Brain microvascular endothelial cell (primary cell): ENCODE measurements around the gene MARK3.
A peak's percentile ranks its signal among the peaks of the same experiment; 100 is the strongest.

ENCODE experiments used
- DNase-seq: peaks from one replicate; pipeline ENCODE4 v3.0.0-alpha.2; 2020
- H3K27ac ChIP-seq: fragments of 250-450 bp; sonication (Bioruptor Pico); 2 replicates; pipeline ENCODE4 v1.5.1; 2020; ENCODE audit warnings: mild to moderate bottlenecking, moderate library complexity
- H3K27me3 ChIP-seq: fragments of 250-450 bp; sonication (Bioruptor Pico); replicated peaks from 2 replicates; pipeline ENCODE4 v1.5.1; 2020; ENCODE audit warnings: mild to moderate bottlenecking
- H3K36me3 ChIP-seq: fragments of 250-450 bp; sonication (Bioruptor Pico); replicated peaks from 2 replicates; pipeline ENCODE4 v1.5.1; 2020; ENCODE audit warnings: mild to moderate bottlenecking
- H3K4me3 ChIP-seq: 2 replicates; pipeline ENCODE4 v1.5.1; 2011; ENCODE audit warnings: low read depth, mild to moderate bottlenecking, control low read depth, low read length, moderate library complexity
- in situ Hi-C: cut with HindIII; loops from 2 replicates; pipeline ENCODE4 v1.10.0; 2017; ENCODE audit warnings: low sequenced_read_pairs, low pct_ligation_motif_present
- TF ChIP-seq, protein P1 (sequence below): IDR thresholded peaks from 2 replicates; pipeline ENCODE4 v1.5.1; 2011; ENCODE audit warnings: low read depth, mild to moderate bottlenecking, moderate library complexity, low read length, control low read depth, inconsistent platforms; ENCODE audit errors: missing control alignments

Gene MARK3

DNA sequence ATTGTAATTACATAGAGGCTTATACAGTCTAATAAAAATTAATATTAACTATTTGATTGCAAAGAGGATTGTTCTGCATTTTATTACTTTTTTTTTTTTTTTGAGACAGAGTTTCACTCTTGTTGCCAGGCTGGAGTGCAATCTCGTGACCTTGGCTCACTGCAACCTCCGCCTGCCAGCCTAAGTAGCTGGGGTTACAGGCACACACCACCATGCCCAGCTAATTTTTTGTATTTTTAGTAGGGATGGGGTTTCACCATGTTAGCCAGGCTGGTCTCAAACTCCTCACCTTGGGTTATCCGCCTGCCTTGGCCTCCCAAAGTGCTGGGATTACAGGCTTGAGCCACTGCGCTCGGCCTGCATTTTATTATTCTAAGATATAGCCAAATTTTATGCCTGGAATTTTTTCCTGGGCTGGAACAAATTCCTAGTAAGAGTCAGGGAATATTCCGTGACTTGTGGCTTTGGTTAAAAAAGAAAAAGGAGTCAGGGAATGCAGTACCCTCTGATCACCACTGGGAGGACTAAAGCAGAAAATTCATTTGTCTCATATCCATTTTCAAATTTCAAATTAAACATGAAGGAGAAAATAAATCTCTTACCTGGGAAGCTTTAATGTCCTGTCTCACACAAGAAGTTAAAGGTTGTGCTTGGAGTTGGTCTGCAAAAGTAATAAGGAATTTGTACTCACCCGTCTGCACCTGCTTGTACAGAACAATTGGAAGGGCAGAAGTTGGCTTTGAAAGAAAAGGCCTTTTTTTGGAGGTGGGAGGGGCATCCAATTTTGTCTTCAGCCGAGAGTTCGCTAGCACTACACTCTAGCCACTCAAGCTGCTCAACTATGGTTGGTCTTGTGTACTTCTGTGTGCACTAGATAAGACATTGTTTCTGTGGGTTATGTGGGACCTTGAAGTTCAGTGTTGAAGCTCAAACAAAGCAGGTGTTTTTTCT, 8.7 kb downstream of the MARK3 start:
- Histone ChIP-seq H3K4me3 (no peak overlapping the region), H3K27me3 (no peaks in the 10 kb centered on the region), H3K36me3 (no peaks in the 10 kb centered on the region), H3K27ac (no peak overlapping the region)
- no peak for DNase-seq
- in situ Hi-C loops, result no loop called here
- TF ChIP-seq, protein P1, sequence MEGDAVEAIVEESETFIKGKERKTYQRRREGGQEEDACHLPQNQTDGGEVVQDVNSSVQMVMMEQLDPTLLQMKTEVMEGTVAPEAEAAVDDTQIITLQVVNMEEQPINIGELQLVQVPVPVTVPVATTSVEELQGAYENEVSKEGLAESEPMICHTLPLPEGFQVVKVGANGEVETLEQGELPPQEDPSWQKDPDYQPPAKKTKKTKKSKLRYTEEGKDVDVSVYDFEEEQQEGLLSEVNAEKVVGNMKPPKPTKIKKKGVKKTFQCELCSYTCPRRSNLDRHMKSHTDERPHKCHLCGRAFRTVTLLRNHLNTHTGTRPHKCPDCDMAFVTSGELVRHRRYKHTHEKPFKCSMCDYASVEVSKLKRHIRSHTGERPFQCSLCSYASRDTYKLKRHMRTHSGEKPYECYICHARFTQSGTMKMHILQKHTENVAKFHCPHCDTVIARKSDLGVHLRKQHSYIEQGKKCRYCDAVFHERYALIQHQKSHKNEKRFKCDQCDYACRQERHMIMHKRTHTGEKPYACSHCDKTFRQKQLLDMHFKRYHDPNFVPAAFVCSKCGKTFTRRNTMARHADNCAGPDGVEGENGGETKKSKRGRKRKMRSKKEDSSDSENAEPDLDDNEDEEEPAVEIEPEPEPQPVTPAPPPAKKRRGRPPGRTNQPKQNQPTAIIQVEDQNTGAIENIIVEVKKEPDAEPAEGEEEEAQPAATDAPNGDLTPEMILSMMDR, result peak; percentile 70

DNA sequence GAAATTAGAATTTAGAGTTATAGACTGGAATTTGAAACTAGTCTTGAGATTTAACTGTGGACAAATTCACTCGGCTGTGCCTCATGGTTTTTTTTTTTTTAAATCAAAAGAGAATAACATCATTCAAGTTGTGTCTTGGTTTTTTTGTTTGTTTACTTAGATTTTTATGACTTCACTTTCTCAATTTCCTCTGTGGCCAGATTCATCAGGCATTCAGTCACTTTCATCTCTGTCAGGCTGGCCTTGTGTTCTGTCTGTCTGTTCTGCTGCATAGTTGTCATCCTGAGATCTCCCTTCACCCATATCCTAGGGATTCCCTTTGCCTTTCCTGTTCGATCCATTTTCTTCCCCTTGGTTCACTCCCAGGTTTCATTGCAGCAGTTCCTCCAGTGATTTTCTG, 10.0 kb downstream of the MARK3 start:
- in situ Hi-C loops, result no loop called here
- Histone ChIP-seq H3K27me3 (no peaks in the 10 kb centered on the region), H3K27ac (peak overlapping the region; percentile 10), H3K36me3 (no peaks in the 10 kb centered on the region), H3K4me3 (no peak overlapping the region)
- DNase-seq, result peak; percentile 28
- TF ChIP-seq, protein P1, result no peak

DNA sequence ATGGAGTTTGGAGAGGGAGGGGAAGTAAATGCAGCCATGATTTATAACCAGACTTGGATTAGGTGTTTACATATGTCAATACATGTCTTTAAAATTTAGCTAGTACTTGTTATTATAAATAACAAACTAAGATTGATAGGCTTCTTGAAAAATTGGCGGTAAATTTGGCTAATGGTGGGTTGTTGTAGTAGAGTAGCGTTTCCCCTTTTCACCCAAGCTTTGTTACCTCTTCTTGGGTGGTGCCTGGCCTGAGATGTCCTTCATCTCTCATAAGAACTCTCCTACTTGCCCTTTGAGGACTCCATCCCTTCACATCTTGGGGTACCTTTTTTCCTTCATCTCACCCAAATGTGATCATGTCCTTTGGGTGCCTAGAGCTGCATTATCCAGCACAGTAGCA, 11.2 kb downstream of the MARK3 start:
- TF ChIP-seq, protein P1, result no peak

DNA sequence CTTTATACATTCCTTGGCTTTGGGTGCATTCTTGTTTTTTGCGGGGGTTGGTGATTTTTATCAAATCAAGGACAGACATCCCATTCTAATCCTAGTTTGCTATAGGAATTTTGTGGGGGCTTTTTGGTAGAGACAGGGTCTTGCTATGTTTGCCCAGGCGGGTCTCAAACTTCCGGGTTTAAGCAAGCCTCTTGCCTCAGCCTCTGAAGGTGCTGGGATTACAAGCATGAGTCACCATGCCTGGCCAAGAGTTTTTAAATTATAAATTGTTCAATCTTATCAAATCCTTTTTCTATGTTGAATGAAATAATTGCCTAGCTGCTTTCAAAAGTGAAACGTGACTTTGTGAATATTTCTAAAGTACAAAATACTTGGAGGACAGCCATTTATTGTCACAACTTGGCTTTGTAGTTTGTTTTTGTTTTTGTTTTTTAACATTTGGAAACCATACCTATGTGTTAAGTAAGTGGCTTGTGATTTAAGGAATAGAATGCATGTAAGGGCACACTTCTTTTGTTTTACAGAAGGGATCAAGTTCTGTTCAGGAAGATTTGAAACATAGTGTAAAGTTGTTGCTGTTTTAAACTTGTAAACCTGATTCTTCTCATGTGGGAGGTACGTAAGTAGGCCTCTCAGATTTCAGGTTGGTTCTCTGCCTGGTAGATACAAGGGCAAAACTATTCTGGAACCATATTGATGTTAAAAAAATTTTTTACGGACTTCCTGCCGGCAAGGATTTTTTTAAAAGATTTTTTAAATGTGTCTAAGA, 13.4 kb downstream of the MARK3 start:
- no peak overlapping the region for H3K27ac ChIP-seq
- no peak for DNase-seq
- in situ Hi-C loops, result no loop called here

More for the DNA sequence above, 11.2 kb downstream of the MARK3 start:
- in situ Hi-C loops, result no loop called here
- Histone ChIP-seq H3K36me3 (no peaks in the 10 kb centered on the region), H3K4me3 (no peak overlapping the region), H3K27ac (no peak overlapping the region), H3K27me3 (no peaks in the 10 kb centered on the region)
- no peak for DNase-seq

DNA sequence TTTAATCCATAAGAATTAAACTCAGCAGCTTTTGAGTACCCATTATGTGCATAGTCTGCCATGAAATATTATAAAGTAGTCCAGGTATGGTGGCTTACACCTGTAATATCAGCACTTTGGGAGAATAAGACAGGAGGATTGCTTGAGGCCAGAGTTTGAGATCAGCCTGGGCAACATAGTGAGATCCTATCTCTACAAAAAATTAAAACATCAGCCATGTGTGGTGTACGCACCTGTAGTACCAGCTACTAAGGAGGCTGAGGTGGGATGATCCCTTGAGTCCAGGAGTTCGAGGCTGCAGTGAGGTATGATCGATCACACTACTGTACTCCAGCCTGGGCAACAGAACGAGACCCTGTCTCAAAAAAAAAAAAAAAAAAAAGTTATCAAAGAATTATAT, 15.3 kb downstream of the MARK3 start:
- TF ChIP-seq, protein P1, result no peak
- Histone ChIP-seq H3K27me3 (no peaks in the 10 kb centered on the region), H3K4me3 (no peak overlapping the region), H3K36me3 (no peaks in the 10 kb centered on the region), H3K27ac (no peak overlapping the region)
- in situ Hi-C loops, result no loop called here
- DNase-seq, result no peak

More for the DNA sequence above, 13.4 kb downstream of the MARK3 start:
- Histone ChIP-seq H3K27me3 (no peaks in the 10 kb centered on the region), H3K36me3 (no peaks in the 10 kb centered on the region), H3K4me3 (no peak overlapping the region)
- TF ChIP-seq, protein P1, result no peak
